ENCODE results near the gene FXYD5.
"Not testable (repeated sequence)": the region's sequence is repeated elsewhere in the genome, so short reads cannot be mapped to it uniquely, and the experiment has no call there.

DNA sequence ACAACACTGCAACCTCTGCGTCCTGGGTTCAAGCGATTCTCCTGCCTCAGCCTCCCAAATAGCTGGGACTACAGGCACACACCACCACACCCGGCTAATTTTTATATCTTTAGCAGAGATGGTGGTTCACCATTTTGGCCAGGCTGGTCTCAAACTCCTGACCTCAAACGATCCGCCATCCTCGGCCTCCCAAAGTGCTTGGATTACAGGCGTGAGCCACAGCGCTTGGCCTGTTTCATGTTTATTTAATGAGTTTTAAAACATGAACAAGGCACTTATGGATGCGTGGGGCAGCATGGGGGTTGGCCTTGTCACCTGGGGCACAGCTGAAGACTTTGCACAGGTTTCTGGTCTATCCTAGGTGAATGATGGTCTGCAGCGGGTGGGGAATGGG lies 1.4 kb upstream of the FXYD5 start:
- TF ChIP-seq, protein P1, sequence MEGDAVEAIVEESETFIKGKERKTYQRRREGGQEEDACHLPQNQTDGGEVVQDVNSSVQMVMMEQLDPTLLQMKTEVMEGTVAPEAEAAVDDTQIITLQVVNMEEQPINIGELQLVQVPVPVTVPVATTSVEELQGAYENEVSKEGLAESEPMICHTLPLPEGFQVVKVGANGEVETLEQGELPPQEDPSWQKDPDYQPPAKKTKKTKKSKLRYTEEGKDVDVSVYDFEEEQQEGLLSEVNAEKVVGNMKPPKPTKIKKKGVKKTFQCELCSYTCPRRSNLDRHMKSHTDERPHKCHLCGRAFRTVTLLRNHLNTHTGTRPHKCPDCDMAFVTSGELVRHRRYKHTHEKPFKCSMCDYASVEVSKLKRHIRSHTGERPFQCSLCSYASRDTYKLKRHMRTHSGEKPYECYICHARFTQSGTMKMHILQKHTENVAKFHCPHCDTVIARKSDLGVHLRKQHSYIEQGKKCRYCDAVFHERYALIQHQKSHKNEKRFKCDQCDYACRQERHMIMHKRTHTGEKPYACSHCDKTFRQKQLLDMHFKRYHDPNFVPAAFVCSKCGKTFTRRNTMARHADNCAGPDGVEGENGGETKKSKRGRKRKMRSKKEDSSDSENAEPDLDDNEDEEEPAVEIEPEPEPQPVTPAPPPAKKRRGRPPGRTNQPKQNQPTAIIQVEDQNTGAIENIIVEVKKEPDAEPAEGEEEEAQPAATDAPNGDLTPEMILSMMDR (IDR thresholded peaks at IDR 0.05; ENCODE audit: low read depth, low read length, poor library complexity, severe bottlenecking), result not testable (repeated sequence)
- TF ChIP-seq EZH2phosphoT487 (IDR thresholded peaks at IDR 0.05; ENCODE audit: borderline replicate concordance, low read length), result not testable (repeated sequence)
